HFFc6 (cell line): ENCODE data around the gene ITSN1. TPM values are rescaled to one million over a fixed set of nuclear protein-coding genes. Genes with fewer than 3 reads are reported as not detected.

Experiments
- DNase-seq: peaks from one replicate; pipeline ENCODE4 v3.0.0-alpha.2; 2018
- H3K27ac Mint-ChIP-seq: 2 replicates; pipeline ENCODE4 v1.8.0; 2020; ENCODE audit warnings: mild to moderate bottlenecking, mixed read lengths
- H3K27me3 Mint-ChIP-seq: 2 replicates; pipeline ENCODE4 v1.8.0; 2021; ENCODE audit warnings: mild to moderate bottlenecking, moderate library complexity, mixed read lengths; ENCODE audit not compliant: insufficient read depth
- H3K36me3 Mint-ChIP-seq: 2 replicates; pipeline ENCODE4 v1.8.0; 2021; ENCODE audit warnings: low read depth, mixed read lengths
- H3K4me1 Mint-ChIP-seq: 2 replicates; pipeline ENCODE4 v1.8.0; 2020; ENCODE audit warnings: low read depth, mixed read lengths
- H3K4me3 Mint-ChIP-seq: 2 replicates; pipeline ENCODE4 v1.8.0; 2020; ENCODE audit warnings: mild to moderate bottlenecking, moderate library complexity, mixed read lengths
- H3K9me3 Mint-ChIP-seq: 2 replicates; pipeline ENCODE4 v1.8.0; 2020; ENCODE audit warnings: mild to moderate bottlenecking, mixed read lengths
- CTCF ChIP-seq: fragments of 200-600 bp; sonication (generic); IDR thresholded peaks from 2 replicates; pipeline ENCODE4 v1.5.0; 2021; ENCODE audit warnings: antibody characterized with exemption, mild to moderate bottlenecking
- total RNA-seq, 6 experiments: library from RNA; stranded (reverse); fragmentation: NEBNext Ultra II Directional; extraction: Animal tissue kit (Norgen Biotek cat#: 25700); gene quantifications; 2 replicates in 1 of 6; 3 replicates in 5 of 6; pipeline ENCODE4 v1.2.3, GENCODE V29; 2021

The ITSN1 gene
- total RNA-seq, 6 experiments from 2014 or later, result 47.7 to 54.8 (median 54.0) TPM

- Mint-ChIP-seq H3K27ac (no peak overlapping the region), H3K4me3 (no peak overlapping the region), H3K27me3 (peaks cover 5% of the 10 kb centered on the region), H3K4me1 (peaks cover 38% of the 10 kb centered on the region), H3K9me3 (no peaks in the 10 kb centered on the region), H3K36me3 (no peaks in the 10 kb centered on the region)
- no peak for DNase-seq
- no peak for TF ChIP-seq CTCF
Observed at GRCh38 chr21:33869873-33870272, 227.6 kb downstream of the ITSN1 start.

- no peak for TF ChIP-seq CTCF
- no peaks in the 10 kb centered on the region for H3K36me3 Mint-ChIP-seq
- H3K4me3 Mint-ChIP-seq, result no peak overlapping the region
- DNase-seq, result no peak
- H3K9me3 Mint-ChIP-seq, result no peaks in the 10 kb centered on the region
- peaks cover 38% of the 10 kb centered on the region for H3K4me1 Mint-ChIP-seq
- peaks cover 3% of the 10 kb centered on the region for H3K27me3 Mint-ChIP-seq
- peak overlapping the region; percentile 72 for H3K27ac Mint-ChIP-seq
Observed at GRCh38 chr21:33870768-33871167, 228.5 kb downstream of the ITSN1 start.

- H3K36me3 Mint-ChIP-seq, result no peaks in the 10 kb centered on the region
- H3K4me1 Mint-ChIP-seq, result peaks cover 36% of the 10 kb centered on the region
- H3K27ac Mint-ChIP-seq, result peak overlapping the region; percentile 72
- H3K9me3 Mint-ChIP-seq, result no peaks in the 10 kb centered on the region
- H3K27me3 Mint-ChIP-seq, result peaks cover 3% of the 10 kb centered on the region
- TF ChIP-seq CTCF, result no peak
- DNase-seq, result peak; percentile 67
- no peak overlapping the region for H3K4me3 Mint-ChIP-seq
Observed at GRCh38 chr21:33871171-33871570, 228.9 kb downstream of the ITSN1 start.

GRCh38 chr21:33872881-33873515, 230.7 kb downstream of the ITSN1 start:
- no peaks in the 10 kb centered on the region for H3K36me3 Mint-ChIP-seq
- no peak overlapping the region for H3K27ac Mint-ChIP-seq

GRCh38 chr21:33874161-33874560, 231.9 kb downstream of the ITSN1 start:
- peaks cover 4% of the 10 kb centered on the region for H3K27me3 Mint-ChIP-seq
- no peak overlapping the region for H3K27ac Mint-ChIP-seq
- no peaks in the 10 kb centered on the region for H3K9me3 Mint-ChIP-seq
- H3K36me3 Mint-ChIP-seq, result no peaks in the 10 kb centered on the region
- no peak overlapping the region for H3K4me3 Mint-ChIP-seq
- no peak for DNase-seq
- H3K4me1 Mint-ChIP-seq, result peaks cover 31% of the 10 kb centered on the region
- no peak for TF ChIP-seq CTCF

More at GRCh38 chr21:33872881-33873515, 230.7 kb downstream of the ITSN1 start:
- Mint-ChIP-seq H3K4me3 (no peak overlapping the region), H3K4me1 (peaks cover 25% of the 10 kb centered on the region), H3K9me3 (no peaks in the 10 kb centered on the region), H3K27me3 (peaks cover 3% of the 10 kb centered on the region)
- no peak for DNase-seq
- TF ChIP-seq CTCF, result no peak
